ENCODE results near the gene TNNI2. TPM values are rescaled to one million over a fixed set of nuclear protein-coding genes. Genes with fewer than 3 reads are reported as not detected.

The TNNI2 gene
- total and polyA plus RNA-seq, 2 donors (not counting 1 experiment from before 2014, with no cell fraction given), result 2.9 to 12.9 TPM

DNA sequence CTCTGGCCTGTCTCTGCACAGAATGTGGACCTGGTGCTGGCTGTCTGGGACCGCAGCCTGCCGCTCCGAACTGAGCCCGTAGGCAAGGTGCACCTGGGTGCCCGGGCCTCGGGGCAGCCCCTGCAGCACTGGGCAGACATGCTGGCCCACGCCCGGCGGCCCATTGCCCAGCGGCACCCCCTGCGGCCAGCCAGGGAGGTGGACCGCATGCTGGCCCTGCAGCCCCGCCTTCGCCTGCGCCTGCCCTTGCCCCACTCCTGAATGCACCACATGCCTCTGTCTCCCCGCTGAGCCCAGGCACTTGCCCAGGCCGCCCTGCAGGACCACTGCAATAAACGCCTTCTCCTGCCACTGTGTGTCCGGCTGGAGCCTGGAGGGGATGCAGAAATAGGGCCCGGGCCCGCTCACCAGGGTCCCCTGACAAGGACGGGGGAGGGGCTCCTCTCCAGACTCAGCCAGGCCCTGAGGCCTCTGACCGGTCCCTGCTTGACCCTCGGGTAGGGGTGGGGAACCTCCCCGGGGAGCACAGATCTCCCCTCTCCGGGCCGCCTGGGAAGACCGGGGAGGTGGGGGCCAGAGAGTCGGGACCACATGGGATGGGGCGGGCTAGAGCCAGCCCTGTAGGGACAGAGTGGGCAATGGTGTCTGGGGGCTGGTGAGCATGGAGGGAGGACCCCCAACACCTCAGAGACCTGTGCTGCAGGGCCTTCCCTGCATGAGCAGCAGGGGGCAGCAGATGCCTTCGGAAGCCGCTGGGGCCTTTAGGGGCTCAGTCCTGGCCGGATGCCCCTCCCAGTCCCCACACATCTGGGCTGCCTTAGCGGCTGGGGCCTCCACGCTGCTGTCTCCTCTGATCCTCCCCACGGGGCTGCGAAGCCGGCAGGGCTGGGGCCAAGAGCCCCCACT is 1.4 kb upstream of the TNNI2 start:
- TF ChIP-seq EZH2 (IDR thresholded peaks at IDR 0.05; ENCODE audit: borderline replicate concordance, insufficient read depth, low read depth, low read length, poor library complexity, severe bottlenecking), result no peak
- TF ChIP-seq, protein P1, sequence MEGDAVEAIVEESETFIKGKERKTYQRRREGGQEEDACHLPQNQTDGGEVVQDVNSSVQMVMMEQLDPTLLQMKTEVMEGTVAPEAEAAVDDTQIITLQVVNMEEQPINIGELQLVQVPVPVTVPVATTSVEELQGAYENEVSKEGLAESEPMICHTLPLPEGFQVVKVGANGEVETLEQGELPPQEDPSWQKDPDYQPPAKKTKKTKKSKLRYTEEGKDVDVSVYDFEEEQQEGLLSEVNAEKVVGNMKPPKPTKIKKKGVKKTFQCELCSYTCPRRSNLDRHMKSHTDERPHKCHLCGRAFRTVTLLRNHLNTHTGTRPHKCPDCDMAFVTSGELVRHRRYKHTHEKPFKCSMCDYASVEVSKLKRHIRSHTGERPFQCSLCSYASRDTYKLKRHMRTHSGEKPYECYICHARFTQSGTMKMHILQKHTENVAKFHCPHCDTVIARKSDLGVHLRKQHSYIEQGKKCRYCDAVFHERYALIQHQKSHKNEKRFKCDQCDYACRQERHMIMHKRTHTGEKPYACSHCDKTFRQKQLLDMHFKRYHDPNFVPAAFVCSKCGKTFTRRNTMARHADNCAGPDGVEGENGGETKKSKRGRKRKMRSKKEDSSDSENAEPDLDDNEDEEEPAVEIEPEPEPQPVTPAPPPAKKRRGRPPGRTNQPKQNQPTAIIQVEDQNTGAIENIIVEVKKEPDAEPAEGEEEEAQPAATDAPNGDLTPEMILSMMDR (IDR thresholded peaks at IDR 0.05), result peak; percentile 90
- Histone ChIP-seq H3K4me1 (ENCODE audit: control insufficient read depth in 2 of 2, insufficient read depth in 2 of 2, low read length in 2 of 2) (peaks cover 41 to 51% of the 10 kb centered on the region in 2 donors), H4K20me1 (ENCODE audit: control insufficient read depth, insufficient read depth, low read length, poor library complexity, severe bottlenecking) (no peaks in the 10 kb centered on the region), H3K9me3 (ENCODE audit: control extremely low read depth in 1 of 3, control insufficient read depth in 2 of 3, insufficient read depth in 1 of 3, low read length in 2 of 3) (no peaks in the 10 kb centered on the region), H3K4me2 (replicated peaks; ENCODE audit: low read depth, low read length, poor library complexity, severe bottlenecking) (peak overlapping the region; percentile 77), H3K27me3 (replicated peaks in 1 of 4; ENCODE audit: control extremely low read depth in 1 of 4, control insufficient read depth in 3 of 4, insufficient read depth in 4 of 4, low read length in 3 of 4) (peaks cover 0 to 19% (median 5%) of the 10 kb centered on the region in 4 experiments), H3K79me2 (ENCODE audit: control insufficient read depth, insufficient read depth, low read length) (peaks cover 31% of the 10 kb centered on the region), H3K9ac (ENCODE audit: low read length) (no peak overlapping the region), H3K27ac (ENCODE audit: low read length in 2 of 2) (peak overlapping the region; percentile 22 to 68), H3K36me3 (replicated peaks in 1 of 2; ENCODE audit: control extremely low read depth in 1 of 2, control insufficient read depth in 1 of 2, extremely low read depth in 1 of 2, insufficient read depth in 2 of 2, low read length in 1 of 2) (peaks cover 0 to 4% of the 10 kb centered on the region in 2 experiments), H2AFZ (ENCODE audit: insufficient read depth, low read depth, low read length, poor library complexity, severe bottlenecking) (peak overlapping the region; percentile 42), H3K4me3 (ENCODE audit: control extremely low read depth in 1 of 5, extremely low read depth in 1 of 5, insufficient read depth in 1 of 5, low read depth in 2 of 5, low read length in 4 of 5) (peak overlapping the region in 1 of 5 experiments; percentile 5)
- intact Hi-C loops (cut with micrococcal nuclease), result loop anchor here (1.0 kb wide), 1 partner anchor 45 kb away; no protein-coding TSS in a partner anchor
- ATAC-seq (ENCODE audit: low read depth) (peak; percentile 75), DNase-seq (peak; percentile 88)
- no peaks in the 10 kb centered on the region for H3K27me3 Mint-ChIP-seq
- 58% methylated on average over 36 of the region's 38 CpGs for WGBS (ENCODE audit: insufficient coverage)
- POLR2A ChIA-PET, result no interaction called here
- peaks cover 26% of the 10 kb centered on the region for H3K4me1 Mint-ChIP-seq
- CTCF ChIA-PET, result interaction anchor here (0.7 to 10.0 kb wide), 13 partner anchors 11 to 316 kb away, joined by 3 to 394 read pairs (median 5); partner anchors contain the start of gene PRR33
- H3K4me3 Mint-ChIP-seq, result peak overlapping the region; percentile 56
- no peaks in the 10 kb centered on the region for H3K9me3 Mint-ChIP-seq (ENCODE audit: insufficient read depth)
- H3K27ac Mint-ChIP-seq, result peak overlapping the region; percentile 78
